Measurements from ENCODE around the gene PRRX2.

PRRX2 gene

DNA sequence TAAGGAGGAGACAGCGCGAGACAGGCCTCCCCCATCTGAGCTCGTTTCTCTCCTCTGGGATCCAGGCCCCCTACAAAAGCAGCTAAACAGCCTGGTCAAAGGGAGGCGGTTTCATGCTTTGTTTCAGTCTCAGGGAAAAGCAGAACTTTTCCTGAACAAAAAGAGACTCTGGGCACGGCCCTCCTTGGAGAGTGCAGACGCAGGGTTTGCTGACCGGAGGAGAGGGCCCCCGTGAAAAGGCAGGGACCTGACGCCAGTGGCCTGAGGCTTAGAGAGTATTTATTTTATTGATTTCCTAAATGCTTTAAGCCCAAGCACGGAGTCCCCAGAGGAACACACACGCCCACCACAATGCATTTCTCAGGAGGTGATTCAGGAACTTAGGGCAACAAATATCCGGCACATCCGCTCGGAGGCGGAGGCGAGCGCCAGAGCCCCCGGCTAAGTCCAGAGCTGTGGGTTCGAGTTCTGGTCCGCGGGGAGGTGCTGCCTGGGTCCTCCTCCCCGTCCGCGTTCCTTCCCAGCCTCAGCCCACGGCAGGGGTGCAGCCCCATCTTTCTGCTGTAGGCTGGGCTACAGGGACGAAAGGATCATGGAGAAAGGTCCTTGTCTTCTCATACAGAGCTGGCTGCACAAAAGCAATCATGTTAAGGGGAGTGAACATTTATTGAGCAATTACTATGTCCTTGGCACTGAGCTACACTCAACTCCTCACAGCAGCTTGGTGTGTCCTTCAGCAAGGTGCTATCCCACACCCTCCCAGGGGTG is 47.4 kb downstream of the PRRX2 start:
- DNase-seq = no peak

DNA sequence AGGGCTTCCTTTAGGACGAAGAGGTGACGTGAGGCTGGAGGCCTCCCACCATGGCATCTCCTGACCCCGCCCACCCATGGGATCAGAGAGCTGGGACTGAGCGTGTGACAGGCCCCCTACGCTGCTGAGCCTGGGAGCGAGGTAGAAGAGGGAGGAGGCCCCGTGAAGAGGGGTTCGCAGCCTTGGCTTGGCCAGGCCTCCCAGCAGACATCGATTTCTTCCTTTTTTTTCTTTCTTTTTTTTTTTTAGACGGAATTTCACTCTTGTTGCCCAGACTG is 47.9 kb downstream of the PRRX2 start:
- no peak for DNase-seq

DNA sequence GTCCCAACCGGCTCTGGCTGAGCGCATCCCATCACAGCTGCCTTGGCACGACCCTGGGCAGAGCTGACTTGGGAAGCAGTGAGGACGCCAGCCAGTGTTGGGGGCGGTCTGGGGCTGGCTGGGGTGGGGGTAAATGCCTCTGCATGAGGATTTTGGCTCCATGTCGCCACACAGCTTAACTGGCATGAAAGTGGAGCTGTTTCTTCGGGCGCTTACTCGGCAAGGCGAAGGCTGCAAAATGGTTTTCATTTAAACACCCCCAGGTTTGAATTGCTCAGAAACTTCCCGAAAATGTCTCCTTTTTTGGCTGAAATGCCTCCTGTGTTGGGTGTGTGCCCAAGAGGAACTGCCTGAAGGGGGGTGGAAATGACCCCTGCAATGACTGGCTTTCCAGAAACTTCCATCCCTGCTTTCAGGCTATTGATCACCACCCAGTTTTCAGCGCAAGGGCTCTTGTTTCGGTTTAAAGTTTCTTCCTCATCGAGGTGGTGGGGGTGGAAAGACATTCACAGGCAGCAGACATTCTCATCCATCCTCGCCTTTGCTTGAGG is 49.1 kb downstream of the PRRX2 start:
- DNase-seq = no peak

DNA sequence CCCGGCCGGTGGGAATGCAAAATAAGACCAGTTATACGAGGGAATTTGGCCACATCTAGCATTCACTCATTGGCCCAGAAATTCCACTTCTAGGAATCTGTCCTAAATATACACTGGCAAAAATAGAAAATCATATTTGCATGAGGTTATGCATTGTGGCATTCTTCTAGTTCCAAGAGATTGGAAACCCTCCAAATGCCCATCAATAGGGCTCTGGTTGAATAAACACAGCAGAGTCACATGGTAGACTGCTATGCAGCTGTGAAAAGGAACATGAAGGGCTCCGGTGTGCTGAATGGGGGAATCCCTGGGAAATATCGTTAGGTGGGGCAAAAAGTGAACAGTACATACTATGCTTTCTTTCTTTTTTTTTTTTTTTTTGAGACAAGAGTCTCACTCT is 50.6 kb downstream of the PRRX2 start:
- no peak for DNase-seq

DNA sequence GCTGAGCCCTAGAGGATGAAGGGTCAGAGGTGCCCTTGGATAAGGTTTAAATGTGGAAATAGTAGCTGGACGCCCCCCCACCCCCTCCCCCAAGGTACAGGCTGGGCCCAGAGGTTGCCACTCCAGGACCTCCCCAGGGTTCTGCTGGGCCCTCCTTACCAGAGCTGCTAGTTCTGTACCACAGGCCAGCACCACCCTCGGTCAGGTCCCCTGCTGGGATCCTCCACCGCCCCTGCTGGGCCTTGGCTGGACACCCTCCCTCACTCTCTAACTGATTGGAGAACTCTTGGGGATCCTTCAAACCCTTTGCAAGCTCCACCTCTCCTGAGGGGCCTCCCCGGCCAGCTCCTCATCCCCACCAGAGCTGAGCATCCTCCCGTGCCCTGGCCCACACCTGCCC is 52.5 kb downstream of the PRRX2 start:
- DNase-seq = no peak

DNA sequence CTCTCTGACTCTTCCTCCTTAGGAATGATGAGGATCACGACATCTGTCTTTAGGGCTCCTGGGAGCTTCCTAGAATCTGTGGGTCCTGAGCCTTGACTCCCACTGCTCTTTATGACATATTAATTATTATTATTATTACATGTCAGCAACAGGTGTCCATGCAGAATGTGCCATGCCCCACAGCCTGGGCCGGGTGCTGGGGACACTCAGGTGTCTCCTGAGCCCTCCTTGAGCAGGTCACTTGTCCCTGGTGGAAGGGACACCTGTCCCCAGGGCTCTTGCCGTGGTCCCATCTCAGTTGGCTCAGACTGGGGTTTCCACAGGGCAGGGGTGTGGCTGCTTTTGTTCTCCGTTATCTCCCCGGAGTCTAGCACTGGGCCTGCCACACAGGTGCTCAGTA is 53.2 kb downstream of the PRRX2 start:
- DNase-seq = no peak

DNA sequence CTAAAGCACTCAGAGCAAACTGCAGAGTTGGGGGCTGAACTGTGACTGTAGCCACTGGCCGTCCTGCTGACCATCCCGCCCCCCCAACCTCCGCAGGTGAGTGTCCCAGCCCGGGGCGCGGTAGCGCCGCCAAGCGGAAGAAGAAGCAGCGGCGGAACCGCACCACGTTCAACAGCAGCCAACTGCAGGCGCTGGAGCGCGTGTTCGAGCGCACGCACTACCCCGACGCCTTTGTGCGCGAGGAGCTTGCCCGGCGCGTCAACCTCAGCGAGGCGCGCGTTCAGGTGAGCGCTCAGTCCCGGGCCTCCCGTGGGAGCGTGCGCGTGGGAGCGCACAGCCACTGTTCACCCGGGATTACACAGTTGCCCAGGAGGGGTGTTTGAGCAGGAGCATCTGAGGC is 53.7 kb downstream of the PRRX2 start:
- no peak for DNase-seq

DNA sequence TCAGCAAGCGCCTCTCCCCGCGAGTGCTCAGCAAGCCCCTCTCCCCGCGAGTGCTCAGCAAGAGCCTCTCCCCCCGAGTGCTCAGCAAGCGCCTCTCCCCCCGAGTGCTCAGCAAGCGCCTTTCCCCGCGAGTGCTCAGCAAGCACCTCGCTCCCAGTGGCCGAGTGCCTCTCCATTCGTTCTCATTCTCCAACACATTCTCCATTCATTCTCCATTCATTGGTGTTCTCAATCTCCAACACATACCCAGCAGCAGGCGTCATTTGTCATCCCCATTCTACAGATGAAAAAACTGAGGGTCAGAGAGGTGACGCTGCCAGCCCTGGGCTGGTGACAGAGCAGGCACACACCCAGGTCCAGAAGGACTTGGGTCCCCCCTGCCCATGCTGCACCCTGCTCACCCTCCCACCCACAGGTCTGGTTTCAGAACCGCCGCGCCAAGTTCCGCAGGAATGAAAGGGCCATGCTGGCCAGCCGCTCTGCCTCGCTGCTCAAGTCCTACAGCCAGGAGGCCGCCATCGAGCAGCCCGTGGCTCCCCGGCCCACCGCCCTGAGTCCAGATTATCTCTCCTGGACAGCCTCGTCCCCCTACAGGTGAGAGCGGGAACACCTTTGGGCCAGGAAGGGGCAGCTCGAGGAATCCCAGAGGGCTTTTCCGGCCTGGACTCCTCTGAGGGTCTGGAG is 54.9 kb downstream of the PRRX2 start:
- DNase-seq = no peak

DNA sequence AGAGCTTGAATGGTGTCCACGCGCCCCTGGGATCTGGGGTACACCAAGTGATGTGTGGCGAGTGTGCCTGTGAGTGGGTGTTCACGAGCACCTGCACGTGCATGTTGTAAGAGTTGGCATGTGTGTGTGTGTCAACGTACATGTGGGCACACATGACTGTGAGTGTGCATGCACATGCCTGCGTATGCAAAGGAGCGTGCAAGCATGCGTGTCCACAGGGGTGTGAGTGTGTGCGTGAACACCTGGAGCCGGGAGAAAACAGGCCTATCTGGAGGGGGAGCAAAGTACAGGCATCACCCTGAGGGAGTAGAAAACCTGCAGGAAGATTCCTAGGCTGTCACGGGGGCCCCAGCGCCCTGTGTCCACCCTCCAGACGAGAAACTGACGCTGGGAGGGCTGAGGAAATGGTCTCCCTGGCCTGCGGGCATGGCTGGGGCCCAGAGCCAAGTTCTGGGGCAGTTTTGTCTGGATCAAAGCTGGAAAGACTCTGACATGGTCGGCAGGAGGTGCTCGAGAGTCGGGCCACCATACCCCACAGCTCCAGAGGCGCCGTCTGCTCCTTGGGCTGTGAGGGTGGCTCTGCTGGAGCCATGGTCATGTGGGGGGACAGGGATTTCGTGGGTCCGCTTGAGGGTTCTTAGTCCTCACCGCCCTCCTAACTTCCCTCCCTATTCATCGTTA is 55.6 kb downstream of the PRRX2 start:
- no peak for DNase-seq

DNA sequence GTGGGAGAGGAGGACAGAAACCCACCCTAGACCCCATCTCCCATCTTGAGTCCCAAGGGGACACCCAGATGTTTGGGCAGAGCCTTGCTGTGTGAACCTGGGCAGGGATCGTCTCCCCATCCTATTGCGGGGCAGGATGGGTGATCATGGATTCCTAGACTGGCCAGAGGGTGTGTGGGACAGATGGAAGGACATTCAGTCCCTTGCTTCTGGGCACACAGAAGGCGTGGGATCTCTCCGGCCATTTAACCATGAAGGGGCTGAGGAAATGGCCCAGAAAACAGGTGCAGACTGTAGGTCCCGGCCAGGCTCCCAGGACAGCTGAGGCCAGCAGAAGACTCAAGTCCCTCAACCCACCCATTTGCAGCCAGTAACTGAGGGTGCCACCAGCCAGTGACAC is 57.5 kb downstream of the PRRX2 start:
- no peak for DNase-seq

DNA sequence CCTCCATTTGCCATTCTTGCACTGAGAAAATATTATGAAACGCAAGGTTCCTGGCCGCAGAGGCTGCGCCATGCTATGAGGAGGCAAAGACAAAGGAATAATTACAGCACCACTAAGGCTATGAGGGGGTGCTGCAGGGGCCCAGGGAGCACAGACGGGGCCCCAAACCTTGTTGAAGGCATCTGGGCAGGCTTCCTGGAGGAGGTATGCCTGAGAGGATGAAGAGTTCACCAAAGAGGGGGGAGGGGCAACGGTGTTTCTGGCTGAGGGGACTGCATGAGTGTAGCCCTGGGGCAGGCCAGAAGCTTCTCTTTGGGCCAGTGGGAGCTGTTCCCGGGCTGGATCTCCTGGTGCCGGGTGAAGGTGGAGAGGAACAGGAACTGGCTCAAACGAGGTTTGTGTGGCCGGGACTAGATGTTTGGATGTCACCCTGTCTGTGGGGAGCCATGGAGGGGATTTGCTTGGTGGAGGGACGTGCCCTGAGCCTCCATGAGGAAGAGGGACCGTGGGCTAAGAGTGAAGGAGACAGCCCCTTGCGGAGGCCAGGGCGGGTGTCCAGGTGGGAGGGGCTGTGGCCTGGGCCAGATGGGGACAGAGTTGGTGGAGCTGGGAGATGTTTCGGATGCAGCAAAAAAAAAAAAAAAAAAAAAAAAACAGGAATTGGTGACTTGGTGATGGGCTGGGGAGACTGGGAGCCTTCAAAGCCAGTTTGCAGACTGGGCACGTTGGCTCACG is 59.2 kb downstream of the PRRX2 start:
- no peak for DNase-seq

DNA sequence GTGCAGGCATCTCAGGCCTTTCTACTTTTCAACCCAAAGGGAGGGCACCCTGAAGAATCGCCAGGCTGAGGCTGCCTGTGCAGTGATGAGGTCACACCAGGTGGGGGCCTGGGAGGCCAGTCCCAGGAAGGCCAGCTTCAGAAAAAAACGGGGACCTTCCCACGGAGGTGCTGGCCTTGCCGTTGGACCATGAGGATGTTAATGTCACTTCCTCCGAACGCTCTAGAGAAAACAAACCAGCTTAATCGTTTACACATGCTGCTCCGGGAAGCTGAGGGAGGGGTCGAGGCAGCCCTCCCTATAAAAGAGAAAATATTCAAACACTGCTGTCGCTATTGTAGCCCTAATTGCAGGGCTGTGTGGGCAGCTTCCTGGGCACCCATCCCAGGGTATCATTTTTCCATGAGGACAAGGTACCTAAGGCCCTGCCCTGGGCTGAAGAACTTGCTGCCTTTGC is 60.4 kb downstream of the PRRX2 start:
- DNase-seq = no peak

DNA sequence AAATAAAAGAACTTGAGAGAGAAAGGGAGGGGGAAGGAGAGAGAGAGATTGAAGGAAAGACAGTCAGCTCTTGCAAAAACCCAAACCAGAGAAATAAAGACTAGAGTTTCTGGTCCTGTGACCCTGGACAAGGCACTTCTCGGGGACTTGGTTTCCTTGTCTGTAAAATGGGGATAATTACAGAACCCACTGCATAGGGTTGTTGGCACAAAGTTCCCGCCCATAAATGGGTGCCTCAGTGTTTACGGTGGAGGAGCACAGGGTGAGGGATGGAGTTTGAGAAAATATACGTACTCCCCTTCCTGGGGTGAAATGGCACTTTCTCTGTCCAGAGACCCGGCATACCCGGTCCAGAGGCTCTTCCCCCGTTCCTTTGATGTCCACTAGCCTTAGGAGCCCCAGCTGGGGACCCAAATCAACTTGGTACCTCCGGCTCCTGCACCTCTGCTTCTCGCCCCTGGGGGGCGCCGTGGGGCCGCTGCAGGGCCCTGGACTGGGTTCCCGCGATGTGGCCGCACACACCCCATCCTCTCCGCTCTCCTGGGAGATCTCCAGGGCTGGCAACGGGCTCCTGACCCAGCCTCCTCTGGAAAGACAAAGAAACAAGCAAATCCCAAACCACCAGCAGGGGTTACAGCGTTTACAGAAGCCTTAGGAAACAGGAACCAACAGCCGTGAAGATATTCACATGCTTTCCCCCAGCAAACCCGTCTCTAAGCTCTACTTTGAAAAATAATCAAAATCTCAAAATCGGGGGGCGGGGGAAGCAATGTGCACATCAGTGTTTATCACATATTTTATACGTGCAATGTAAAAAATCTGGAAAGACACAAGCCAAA is 61.1 kb downstream of the PRRX2 start:
- peak; percentile 71 for DNase-seq

DNA sequence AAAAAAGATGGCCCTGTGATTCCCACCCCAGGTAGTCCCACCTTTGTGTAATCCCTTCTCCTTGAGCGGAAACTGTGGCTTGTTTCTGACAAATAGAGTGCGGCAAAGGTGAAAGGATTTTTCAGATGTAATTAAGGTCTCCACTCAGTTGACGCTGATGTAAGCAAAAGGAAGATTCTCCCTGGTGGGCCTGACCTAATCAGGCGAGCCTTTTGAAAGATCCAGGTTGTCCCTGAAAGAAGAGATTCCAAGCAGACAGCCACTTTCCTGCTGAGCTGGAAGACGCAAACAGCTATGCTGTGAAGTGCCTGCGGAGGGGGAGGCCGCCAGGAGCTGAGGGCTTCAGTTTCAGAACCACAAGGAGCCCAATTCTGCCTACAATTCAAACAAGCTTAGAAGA is 63.3 kb downstream of the PRRX2 start:
- DNase-seq = no peak

DNA sequence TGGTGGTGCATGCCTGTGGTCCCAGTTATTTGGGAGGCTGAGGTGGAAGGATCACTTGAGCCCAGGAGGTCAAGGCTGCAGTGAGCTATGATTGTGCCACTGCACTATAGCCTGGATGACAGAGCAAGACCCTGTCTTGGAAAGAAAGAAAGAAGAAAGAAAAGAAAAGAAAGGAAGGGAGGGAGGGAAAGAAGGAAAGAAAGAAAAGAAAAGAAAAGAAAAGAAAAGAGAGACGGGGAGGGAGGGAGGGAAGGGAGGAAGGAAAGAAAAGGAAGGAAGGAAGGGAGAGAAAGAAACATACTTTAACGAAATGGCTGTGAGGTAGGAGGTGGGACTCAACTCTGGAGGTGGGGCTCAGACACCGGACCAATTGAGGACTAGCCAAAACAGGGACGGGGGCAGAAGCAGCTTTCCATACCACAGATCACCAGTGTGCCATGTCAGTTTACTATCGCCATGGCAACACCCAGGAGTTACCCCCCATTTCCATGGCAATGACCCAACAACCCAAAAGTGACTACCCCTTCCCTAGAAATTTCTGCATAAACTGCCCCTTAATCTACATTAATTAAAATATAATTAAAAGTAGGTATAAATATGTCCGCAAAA is 66.1 kb downstream of the PRRX2 start:
- DNase-seq = no peak

DNA sequence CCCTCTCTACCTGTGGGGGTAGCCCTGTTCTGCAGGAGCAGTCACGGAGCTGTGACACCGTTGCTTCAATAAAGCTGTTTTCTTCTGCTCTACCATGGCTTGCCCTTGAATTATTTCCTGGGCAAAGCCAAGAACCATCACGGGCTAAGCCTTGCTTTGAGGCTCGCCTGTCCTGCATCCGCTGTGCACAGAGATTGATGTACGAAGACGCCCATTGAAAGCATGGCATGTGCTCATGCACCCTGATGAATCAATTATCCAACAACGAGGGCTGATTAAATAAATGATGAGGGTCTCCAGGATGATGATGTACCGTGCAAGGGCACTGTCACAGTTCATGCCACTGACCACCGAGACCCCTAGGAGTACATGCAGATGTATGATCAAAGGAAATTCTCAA is 66.7 kb downstream of the PRRX2 start:
- DNase-seq = no peak

DNA sequence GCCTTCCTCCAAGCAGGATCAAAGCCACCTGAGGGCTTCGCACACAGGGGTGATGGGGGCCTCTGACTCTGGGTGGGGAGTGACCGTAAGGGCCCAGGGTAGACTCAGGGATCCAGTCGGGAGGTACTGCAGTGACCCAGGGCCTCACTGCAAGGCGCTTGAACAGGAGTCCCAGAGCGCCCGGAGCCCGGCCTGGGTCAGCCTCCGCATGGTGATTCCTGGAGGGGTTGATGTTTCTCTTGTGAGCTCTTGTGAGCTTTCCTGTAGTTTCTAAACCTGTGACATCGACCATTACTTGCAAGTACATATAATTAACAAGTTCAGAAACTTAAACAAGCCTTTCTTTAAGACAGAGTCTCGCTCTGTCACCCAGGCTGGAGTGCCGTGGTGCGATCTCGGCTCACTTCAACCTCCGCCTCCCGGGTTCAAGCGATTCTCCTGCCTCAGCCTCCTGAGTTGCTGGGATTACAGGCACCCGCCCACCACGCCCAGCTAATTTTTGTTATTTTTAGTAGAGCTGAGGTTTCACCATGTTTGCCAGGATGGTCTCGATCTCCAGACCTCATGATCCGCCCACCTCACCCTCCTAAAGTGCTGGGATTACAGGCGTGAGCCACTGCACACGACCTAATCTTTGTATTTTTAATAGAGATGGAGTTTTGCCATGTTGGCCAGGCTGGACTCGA is 67.6 kb downstream of the PRRX2 start:
- no peak for DNase-seq

DNA sequence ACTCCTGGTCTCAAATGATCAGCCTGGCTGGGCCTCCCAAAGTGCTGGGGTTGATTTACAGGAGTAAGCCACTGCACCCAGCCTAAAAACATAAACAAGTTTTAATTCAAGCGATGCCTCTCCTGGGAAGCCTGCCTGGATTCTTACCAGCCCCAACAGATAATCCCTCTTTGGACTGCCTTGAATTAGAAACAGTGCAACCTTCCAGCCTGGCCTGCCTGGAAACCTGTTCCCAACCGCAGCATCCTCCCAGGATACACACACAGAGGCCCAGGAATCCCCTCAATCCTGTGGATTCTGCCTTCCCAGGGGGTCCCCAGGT is 68.1 kb downstream of the PRRX2 start:
- no peak for DNase-seq

DNA sequence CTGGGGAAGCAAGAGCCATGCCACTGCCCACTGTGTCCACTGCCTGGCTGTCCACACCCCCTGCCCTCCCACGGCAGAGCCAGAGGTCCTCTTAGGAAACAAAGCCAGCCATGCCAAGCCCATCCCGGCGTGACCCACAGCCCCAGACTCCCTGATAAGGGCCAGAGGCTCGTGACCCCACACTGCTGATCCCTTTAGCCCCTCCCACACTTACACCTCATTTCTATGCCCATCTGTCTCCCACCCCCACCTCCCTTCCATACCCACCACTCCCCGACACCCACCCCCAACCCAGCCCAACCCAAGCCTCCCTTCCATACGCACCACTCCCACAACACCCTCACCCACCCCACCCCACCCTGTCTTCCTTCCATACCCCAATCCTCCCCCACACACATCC is 70.1 kb downstream of the PRRX2 start:
- no peak for DNase-seq

DNA sequence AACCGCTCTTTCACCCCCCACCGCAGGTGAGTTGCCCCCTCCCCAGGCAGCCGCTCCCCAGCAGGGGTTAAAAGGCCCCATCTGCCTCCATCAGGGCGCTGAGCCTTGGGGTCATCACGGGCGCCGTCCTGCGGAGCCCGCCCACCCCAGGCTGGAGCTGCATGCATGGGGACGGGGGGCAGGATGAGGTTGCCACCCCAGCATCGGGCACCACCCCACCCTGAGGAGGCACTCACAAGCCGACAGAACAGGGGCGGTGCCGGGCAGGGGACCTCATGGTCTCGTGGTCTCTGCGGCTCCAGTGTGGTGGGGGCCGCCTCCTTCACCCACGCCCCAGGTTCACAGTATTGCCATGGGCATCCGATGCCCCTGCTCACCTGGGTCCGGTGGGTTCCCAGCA is 70.9 kb downstream of the PRRX2 start:
- DNase-seq = no peak

DNA sequence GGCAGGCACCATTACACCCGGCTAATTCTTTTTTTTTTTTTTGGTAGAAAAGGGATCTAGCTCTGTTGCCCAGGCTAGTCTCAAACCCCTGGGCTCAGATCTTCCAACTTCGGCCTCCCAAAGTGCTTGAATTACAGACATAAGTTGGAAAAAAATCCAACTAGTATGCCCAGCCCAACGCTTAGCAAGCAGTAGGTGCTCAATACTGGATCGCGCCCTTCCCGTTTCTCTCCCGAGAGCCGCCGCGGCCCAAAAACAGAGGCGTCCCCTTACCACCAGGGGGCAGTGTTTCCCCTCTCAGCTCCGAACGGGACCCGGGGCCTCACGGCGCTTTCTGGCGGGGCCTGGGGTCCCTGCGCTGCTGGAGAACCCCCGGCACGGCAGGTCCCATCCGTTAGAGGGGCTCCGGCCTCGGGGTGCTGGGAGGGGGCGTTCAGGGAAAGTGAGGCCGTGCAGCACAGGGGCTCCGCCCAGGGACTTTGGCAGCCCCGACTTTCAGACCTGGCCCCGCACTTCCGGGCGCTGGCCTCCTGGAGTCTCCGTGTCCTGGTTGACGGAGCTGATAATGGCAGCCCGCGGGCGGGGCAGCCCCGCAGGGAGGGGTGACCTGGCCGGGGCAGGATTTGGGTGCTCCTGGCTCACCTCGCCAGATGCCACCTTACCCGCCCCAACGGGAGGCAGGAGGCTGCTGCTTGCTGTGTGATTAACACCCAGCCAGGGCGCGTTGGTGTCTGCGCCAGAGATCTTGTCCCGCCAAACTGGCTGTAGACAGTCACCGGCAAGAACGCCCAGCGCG is 72.2 kb downstream of the PRRX2 start:
- DNase-seq = peak; percentile 89

Data from activated CD4-positive, alpha-beta T cell treated with anti-CD3 and anti-CD28 coated beads, Interleukin-2, Interleukin-6, amounts not matched to agents 100 ng/mL and 50 ng/mL, durations not matched to agents 16 hours and 8 hours (primary cell).